ENCODE measurements around the gene UTY.

Gene UTY

DNA sequence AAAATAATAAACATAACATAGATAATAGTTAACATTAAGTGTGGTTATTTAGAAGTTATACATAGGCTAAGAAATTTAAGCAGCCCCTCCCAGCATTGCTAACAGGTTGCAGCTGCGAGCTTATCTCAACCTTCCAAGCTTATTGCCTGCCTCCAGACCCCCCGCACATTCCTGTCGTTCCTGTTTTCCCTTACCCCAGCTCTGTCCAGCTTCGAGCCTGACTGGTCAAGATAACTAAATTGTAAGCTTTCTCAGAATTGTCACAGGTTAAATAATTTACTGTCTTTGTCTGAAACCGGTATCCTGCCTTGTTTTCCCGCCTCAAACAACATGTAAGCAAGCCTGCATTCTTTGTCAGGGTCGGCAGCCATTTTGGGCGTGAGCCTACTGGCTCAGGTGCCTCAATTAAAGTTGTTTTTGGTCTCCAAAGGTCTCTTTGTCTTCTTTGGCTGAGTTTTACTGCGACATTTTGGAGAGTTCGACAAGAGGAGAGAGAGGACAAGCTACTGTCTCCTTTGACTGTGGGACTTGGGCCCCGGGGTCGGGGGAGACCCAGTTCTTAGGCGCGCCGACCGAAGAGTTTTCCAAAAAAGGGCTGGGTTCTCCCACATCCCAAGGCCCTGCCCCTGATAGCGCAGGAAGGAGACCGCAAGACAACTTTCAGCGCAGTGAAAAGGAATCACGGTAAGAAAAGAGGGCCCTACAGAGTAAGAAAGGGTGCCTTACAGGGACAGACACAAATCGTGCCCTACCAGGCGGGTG lies 44.4 kb downstream of the UTY start:
- Histone ChIP-seq H3K9me2 (ENCODE audit: low read depth, low read length) (no peaks in the 10 kb centered on the region), H3K27ac (ENCODE audit: low read depth, low read length, poor library complexity, severe bottlenecking) (no peak overlapping the region), H3K4me1 (ENCODE audit: insufficient read depth, low read length, severe bottlenecking) (peaks cover 6% of the 10 kb centered on the region), H4K20me1 (ENCODE audit: insufficient read depth, low read length) (no peaks in the 10 kb centered on the region), H3F3A (ENCODE audit: insufficient read depth, low read length) (no peaks in the 10 kb centered on the region), H3K27me3 (ENCODE audit: insufficient read depth, low read length) (no peaks in the 10 kb centered on the region), H3K79me2 (ENCODE audit: insufficient read depth, low read length) (peaks cover 49% of the 10 kb centered on the region), H3K4me3 (ENCODE audit: low read depth, low read length, poor library complexity, severe bottlenecking) (peak overlapping the region; percentile 61), H3K9ac (ENCODE audit: low read length) (peak overlapping the region; percentile 62; the same call in 1 of the 2 replicates), H2AFZ (ENCODE audit: low read length) (no peak overlapping the region), H3K4me2 (ENCODE audit: low read length) (peak overlapping the region; percentile 64), H3K36me3 (ENCODE audit: insufficient read depth, low read length) (peaks cover 40% of the 10 kb centered on the region), H3K9me3 (ENCODE audit: low read length) (0 out of 2 replicates have a peak, but pooled peaks cover 3% of the 10 kb centered on the region)
- TF ChIP-seq, protein P1, sequence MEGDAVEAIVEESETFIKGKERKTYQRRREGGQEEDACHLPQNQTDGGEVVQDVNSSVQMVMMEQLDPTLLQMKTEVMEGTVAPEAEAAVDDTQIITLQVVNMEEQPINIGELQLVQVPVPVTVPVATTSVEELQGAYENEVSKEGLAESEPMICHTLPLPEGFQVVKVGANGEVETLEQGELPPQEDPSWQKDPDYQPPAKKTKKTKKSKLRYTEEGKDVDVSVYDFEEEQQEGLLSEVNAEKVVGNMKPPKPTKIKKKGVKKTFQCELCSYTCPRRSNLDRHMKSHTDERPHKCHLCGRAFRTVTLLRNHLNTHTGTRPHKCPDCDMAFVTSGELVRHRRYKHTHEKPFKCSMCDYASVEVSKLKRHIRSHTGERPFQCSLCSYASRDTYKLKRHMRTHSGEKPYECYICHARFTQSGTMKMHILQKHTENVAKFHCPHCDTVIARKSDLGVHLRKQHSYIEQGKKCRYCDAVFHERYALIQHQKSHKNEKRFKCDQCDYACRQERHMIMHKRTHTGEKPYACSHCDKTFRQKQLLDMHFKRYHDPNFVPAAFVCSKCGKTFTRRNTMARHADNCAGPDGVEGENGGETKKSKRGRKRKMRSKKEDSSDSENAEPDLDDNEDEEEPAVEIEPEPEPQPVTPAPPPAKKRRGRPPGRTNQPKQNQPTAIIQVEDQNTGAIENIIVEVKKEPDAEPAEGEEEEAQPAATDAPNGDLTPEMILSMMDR (IDR thresholded peaks at IDR 0.05; ENCODE audit: low read length) = no peak
- TF ChIP-seq EZH2 (IDR thresholded peaks at IDR 0.05; ENCODE audit: borderline replicate concordance, low read length) = no peak

DNA sequence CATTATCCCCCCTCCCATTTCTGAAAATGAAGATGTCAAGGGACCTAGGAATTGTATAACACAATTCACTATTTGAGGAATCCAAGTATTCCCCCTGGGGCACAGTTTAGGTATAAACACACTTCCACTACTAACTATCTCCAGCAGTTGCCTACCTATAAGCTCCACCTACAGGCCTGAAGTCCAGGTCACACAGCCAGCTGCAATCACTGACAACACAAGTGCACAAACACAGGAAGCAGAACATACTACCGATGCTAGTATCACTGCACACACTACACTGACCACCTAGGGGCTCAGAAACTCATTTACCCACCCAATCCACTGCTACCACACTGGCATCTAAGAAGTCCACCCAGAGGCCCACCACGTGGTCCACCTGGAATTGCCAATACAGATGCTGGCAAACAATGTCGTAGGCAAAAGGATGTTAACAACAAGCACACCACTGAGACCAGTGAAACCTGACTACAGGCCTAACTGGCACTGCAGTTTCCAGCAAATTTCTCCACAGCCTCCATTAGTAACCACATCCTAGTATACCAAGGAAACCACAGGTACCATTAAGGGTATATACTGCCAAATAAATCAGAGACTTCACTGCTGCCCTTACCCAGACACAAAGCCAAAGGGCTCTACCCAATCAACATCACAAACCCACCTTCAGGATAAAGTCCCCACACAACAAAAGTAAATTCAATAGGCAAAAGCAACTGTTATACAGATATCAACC lies 47.4 kb downstream of the UTY start:
- no peaks in the 10 kb centered on the region for H3K9me2 ChIP-seq (ENCODE audit: low read depth, low read length)
- H3F3A ChIP-seq (ENCODE audit: insufficient read depth, low read length) = no peaks in the 10 kb centered on the region
- peaks cover 56% of the 10 kb centered on the region for H3K79me2 ChIP-seq (ENCODE audit: insufficient read depth, low read length)
- H3K4me2 ChIP-seq (ENCODE audit: low read length) = no peak overlapping the region
- H2AFZ ChIP-seq (ENCODE audit: low read length) = no peak overlapping the region
- no peaks in the 10 kb centered on the region for H4K20me1 ChIP-seq (ENCODE audit: insufficient read depth, low read length)
- H3K9ac ChIP-seq (ENCODE audit: low read length) = no peak overlapping the region
- 0 out of 2 replicates have a peak, but pooled peaks cover 10% of the 10 kb centered on the region for H3K9me3 ChIP-seq (ENCODE audit: low read length)
- no peaks in the 10 kb centered on the region for H3K27me3 ChIP-seq (ENCODE audit: insufficient read depth, low read length)
- TF ChIP-seq, protein P1 (IDR thresholded peaks at IDR 0.05; ENCODE audit: low read length) = no peak
- no peak for TF ChIP-seq EZH2 (IDR thresholded peaks at IDR 0.05; ENCODE audit: borderline replicate concordance, low read length)
- H3K4me3 ChIP-seq (ENCODE audit: low read depth, low read length, poor library complexity, severe bottlenecking) = no peak overlapping the region
- no peak overlapping the region for H3K27ac ChIP-seq (ENCODE audit: low read depth, low read length, poor library complexity, severe bottlenecking)
- peaks cover 70% of the 10 kb centered on the region for H3K36me3 ChIP-seq (ENCODE audit: insufficient read depth, low read length)
- H3K4me1 ChIP-seq (ENCODE audit: insufficient read depth, low read length, severe bottlenecking) = peaks cover 6% of the 10 kb centered on the region

DNA sequence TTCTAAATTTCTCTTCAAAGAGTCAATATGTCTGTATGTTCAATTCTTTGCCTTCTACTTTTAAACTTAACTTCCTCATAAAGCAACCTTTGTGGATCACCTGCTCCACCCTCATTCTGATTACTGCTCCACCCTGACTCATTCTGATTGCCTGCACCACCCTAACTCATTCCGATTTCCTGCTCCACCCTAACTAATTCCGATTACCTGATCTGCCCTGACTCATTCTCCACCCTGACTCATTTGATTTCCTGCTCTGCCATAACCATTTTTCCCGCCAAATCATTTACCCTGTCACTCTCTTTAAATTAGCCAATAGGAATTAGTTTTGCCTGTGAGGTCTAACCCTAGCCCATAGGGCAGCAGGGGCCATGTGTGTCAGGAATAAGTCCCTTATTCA lies 50.3 kb downstream of the UTY start:
- TF ChIP-seq, protein P1 (IDR thresholded peaks at IDR 0.05; ENCODE audit: low read length) = no peak
- no peak for TF ChIP-seq EZH2 (IDR thresholded peaks at IDR 0.05; ENCODE audit: borderline replicate concordance, low read length)
- Histone ChIP-seq H3K79me2 (ENCODE audit: insufficient read depth, low read length) (peaks cover 73% of the 10 kb centered on the region), H3K4me2 (ENCODE audit: low read length) (no peak overlapping the region), H3K9me2 (ENCODE audit: low read depth, low read length) (no peaks in the 10 kb centered on the region), H3F3A (ENCODE audit: insufficient read depth, low read length) (no peaks in the 10 kb centered on the region), H3K4me3 (ENCODE audit: low read depth, low read length, poor library complexity, severe bottlenecking) (no peak overlapping the region), H3K36me3 (ENCODE audit: insufficient read depth, low read length) (peaks cover 94% of the 10 kb centered on the region), H3K4me1 (ENCODE audit: insufficient read depth, low read length, severe bottlenecking) (no peaks in the 10 kb centered on the region), H3K9me3 (ENCODE audit: low read length) (0 out of 2 replicates have a peak, but pooled peaks cover 13% of the 10 kb centered on the region), H3K27me3 (ENCODE audit: insufficient read depth, low read length) (no peaks in the 10 kb centered on the region), H2AFZ (ENCODE audit: low read length) (no peak overlapping the region), H4K20me1 (ENCODE audit: insufficient read depth, low read length) (no peaks in the 10 kb centered on the region), H3K27ac (ENCODE audit: low read depth, low read length, poor library complexity, severe bottlenecking) (no peak overlapping the region), H3K9ac (ENCODE audit: low read length) (no peak overlapping the region)
